Large intestine (tissue), 3 donors: ENCODE data around the gene COA5. TPM values are rescaled to one million over a fixed set of nuclear protein-coding genes. Genes with fewer than 3 reads are reported as not detected.

Source experiments
- DNase-seq, 2 donors: peaks; one replicate each; pipeline versions ENCODE4 v3.0.0 to v3.0.0-alpha.2; 2013
- H3K27ac ChIP-seq: one replicate; pipeline ENCODE4 v1.5.1; 2013; ENCODE audit warnings: low read length
- H3K27me3 ChIP-seq: 2 replicates; pipeline ENCODE4 v1.6.1; 2013; ENCODE audit warnings: low read length; ENCODE audit not compliant: control insufficient read depth, insufficient read depth
- H3K36me3 ChIP-seq: 2 replicates; pipeline ENCODE4 v1.6.1; 2013; ENCODE audit warnings: low read length; ENCODE audit not compliant: control insufficient read depth, insufficient read depth
- H3K4me1 ChIP-seq: one replicate; pipeline ENCODE4 v1.6.1; 2013; ENCODE audit warnings: low read length; ENCODE audit not compliant: control insufficient read depth, insufficient read depth
- H3K4me3 ChIP-seq: one replicate; pipeline ENCODE4 v1.5.1; 2013; ENCODE audit warnings: low read length
- H3K9me3 ChIP-seq: one replicate; pipeline ENCODE4 v1.6.1; 2013; ENCODE audit warnings: mild to moderate bottlenecking, low read depth, low read length, moderate library complexity; ENCODE audit not compliant: control insufficient read depth
- WGBS: methylation state at CpG from one replicate; pipeline ENCODE4 v1.1.5; 2013; ENCODE audit warnings: low lambda C conversion rate; ENCODE audit not compliant: insufficient coverage; 5-methylcytosine and 5-hydroxymethylcytosine counted together
- polyA plus RNA-seq: library from polyadenylated mRNA; unstranded; fragments of 120-200 nt; gene quantifications from one replicate; pipeline ENCODE4 v1.2.1, GENCODE V29; 2013

Gene COA5
- polyA plus RNA-seq, 1 donor = 56.9 TPM

DNA sequence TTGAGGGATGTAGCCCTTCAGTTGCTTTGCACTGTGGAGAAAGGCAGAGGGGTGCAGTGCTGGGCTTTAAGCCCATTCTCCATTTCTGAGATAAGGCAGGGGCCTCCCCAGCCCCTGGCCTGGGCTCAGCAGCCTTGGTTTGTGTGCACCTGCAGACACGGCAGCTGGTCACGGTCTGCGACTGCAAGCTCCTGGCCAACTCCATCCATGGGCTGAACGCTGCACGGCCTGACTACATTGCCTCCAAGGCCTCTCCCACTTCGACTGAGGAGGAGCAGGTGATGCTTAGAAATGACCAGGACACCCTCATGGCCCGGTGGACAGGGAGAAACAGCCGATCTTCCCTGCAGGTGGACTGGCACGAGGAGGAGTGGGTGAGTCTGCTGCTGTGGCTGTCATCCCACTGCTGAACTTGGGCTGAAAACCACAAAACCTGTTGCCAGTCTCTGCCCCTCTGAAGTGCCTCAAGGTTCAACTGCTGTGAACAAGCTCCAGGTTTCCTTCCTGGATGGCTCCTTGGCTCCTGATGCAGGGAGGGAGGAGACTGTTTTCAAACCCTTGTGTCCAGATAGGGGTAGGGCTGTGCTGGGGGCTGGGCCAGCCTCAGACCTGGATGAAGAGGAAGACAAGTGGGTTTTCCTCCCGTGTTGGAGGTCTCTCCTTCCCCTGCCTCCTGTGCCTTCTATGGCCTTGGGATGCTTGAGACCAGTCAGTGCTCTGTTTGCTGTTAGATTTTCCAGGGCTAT, 54.0 kb downstream of the COA5 start:
- WGBS = no CpG with 5 or more reads among the region's 10 CpGs
- no peaks in the 10 kb centered on the region for H3K4me1 ChIP-seq

DNA sequence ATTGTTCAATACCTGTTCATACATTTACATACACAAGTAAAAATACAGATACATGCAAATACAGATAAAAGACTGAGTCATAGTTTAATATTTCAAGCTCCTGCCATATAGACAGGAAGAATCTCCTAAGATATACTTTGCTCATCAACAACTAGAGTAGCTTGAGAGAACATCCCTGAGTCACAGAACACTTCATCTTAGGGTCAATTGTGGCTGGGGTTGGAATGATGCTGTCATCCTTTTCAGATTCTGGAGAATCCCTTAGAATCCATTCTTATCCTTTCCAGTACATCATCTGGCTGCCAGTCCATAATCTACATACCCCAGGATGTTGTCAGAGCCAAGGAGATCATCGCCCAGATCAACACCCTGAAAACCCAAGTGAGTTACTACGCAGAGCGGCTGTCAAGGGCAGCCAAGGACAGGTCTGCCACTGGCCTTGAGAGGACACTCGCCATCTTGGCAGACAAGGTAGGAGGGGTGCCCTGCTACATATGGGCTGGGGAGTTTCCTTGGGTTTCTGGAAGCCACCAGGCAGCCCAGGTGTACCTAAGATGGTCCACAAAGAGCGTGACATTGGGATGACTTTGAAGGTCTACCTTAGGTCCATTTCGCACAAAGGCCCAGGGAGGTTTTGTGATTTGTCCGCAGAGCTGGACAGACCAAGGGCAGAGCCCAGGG, 55.7 kb downstream of the COA5 start:
- no peak overlapping the region for H3K4me3 ChIP-seq
- WGBS = no CpG with 5 or more reads among the region's 7 CpGs
- H3K4me1 ChIP-seq = no peaks in the 10 kb centered on the region
- H3K9me3 ChIP-seq = no peaks in the 10 kb centered on the region
- no peak for DNase-seq
- peaks cover 53% of the 10 kb centered on the region for H3K36me3 ChIP-seq
- H3K27ac ChIP-seq = no peak overlapping the region
- no peaks in the 10 kb centered on the region for H3K27me3 ChIP-seq

More for the DNA sequence above, 54.0 kb downstream of the COA5 start:
- no peak for DNase-seq
- H3K4me3 ChIP-seq = no peak overlapping the region
- H3K36me3 ChIP-seq = peaks cover 50% of the 10 kb centered on the region
- no peaks in the 10 kb centered on the region for H3K27me3 ChIP-seq
- no peaks in the 10 kb centered on the region for H3K9me3 ChIP-seq
- no peak overlapping the region for H3K27ac ChIP-seq

DNA sequence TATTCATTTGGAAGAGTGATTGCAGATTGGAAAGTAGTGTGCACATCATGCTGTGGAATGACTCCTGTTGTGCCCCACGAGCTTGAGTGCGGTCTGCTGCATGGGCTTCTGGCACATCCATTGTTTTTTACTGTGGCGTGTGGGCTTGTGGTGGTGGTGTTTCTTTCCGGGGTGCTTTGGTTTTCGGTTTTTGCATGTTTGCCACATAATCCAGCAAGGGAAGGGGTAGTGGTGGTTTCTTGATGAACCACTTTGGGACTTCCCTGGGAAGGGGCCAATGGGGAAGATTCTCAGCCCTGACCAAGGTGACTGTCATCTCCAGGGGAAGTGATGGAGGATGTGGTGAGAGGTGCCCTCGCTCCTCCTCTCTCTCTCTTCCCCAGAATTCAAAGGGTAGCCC, 57.0 kb downstream of the COA5 start:
- WGBS = no CpG with 5 or more reads among the region's 6 CpGs
- no peak for DNase-seq
- no peaks in the 10 kb centered on the region for H3K27me3 ChIP-seq

DNA sequence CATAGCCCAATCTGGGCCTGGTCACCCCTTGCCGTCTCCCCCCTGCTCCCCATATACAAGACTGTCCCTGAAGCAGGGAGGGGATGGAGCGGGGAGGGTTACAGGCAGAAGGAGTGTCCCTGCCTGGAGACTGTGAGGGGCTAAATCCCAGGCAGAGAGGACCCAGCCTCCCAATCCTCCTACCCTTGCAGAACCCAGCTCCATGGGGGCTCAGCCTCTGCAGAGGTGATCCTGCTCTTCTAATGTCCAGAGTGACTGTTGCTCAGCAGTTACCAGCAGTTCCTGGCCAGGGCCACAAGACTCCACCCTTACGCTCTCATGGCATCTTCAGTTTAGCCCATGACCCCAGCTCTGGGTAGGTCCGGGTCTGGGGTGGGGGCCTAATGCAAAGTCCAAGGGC, 58.1 kb downstream of the COA5 start:
- Histone ChIP-seq H3K4me1 (no peaks in the 10 kb centered on the region), H3K9me3 (no peaks in the 10 kb centered on the region), H3K27me3 (no peaks in the 10 kb centered on the region), H3K36me3 (peaks cover 62% of the 10 kb centered on the region), H3K27ac (no peak overlapping the region), H3K4me3 (no peak overlapping the region)
- WGBS = no CpG with 5 or more reads among the region's 4 CpGs
- no peak for DNase-seq

More for the DNA sequence above, 57.0 kb downstream of the COA5 start:
- H3K9me3 ChIP-seq = no peaks in the 10 kb centered on the region
- H3K36me3 ChIP-seq = peaks cover 63% of the 10 kb centered on the region
- no peak overlapping the region for H3K4me3 ChIP-seq
- no peaks in the 10 kb centered on the region for H3K4me1 ChIP-seq
- no peak overlapping the region for H3K27ac ChIP-seq

Other genes with a start within 250 kb of the COA5 start
- 13.6 TPM for gene INPP4A, start 163.7 kb downstream of the COA5 start, polyA plus RNA-seq
- 57.4 TPM for gene UNC50, start 77 bp upstream of the COA5 start, polyA plus RNA-seq
- 37.5 TPM for gene MGAT4A, start 122.6 kb upstream of the COA5 start, polyA plus RNA-seq